Amygdala (tissue), 56 donors: ENCODE data around the gene FLRT1.

ENCODE experiments used
- DNase-seq, 56 donors: peaks; one replicate each; lab custom pipeline; 2025; lab: John Stamatoyannopoulos, UW

FLRT1 gene

DNA sequence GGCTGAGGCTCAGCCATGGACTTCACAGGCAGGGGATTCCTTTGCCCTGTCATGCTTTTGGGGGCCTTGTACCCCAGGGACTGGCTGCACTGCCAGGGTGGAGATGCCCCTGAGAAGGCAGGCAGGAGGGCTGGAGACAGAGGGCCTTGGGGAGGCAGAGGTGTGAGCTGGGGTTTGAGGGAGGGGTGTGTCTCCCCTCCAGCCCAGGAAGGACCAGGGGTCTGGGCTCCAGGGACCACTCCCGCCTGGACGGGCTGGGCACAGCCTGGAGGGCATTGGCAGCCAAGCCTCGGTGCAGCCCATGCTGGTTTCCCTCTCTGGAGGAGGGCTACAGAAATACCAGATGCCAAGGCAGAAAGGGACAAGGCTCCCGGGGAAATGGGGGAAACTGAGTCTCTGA, 30.0 kb upstream of the FLRT1 start:
- DNase-seq = no peak

DNA sequence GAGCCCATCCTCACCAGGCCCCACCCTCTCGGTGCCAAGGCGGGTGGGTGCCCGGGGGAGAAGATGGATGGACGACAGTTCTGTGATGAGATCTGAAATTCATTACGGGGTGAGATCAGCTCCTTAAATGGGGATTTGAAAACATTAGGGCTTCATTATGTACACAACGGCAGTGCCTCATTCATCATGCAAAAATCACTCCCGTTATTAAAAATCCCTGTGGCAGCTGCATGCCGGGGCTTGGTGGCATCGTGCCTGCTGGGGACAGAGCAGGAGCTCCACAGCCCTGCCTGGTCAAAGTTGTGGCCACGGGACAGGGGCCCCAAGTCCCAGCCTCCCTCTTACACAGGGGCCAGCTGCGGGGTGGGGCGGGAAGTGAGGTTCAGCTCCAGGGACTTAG, 29.3 kb upstream of the FLRT1 start:
- DNase-seq = peak in 1 of 56 donors; percentile 5

DNA sequence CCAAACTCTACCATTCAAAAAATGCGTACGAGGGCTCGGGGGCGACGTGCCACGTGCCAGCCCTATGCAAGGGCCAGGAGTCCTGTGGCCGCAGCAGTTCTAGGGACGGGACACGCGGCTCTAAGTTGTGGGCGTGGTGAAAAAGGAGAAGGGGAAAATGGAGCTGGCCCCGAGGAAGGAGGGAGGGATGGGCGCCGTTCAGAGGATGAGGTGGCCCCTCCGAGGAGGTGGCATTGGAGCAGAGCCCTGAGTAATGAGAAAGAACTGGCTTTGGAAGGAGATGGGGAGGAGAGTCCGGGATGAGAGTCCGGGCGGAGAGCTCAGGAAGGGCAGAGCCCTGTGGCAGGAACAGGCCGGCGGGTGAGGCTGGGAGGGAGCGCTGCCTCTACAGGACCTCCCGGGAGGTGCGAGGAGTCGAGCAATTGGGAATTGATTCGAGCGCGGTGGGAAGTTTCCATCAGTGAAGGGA, 28.5 kb upstream of the FLRT1 start:
- DNase-seq = no peak

DNA sequence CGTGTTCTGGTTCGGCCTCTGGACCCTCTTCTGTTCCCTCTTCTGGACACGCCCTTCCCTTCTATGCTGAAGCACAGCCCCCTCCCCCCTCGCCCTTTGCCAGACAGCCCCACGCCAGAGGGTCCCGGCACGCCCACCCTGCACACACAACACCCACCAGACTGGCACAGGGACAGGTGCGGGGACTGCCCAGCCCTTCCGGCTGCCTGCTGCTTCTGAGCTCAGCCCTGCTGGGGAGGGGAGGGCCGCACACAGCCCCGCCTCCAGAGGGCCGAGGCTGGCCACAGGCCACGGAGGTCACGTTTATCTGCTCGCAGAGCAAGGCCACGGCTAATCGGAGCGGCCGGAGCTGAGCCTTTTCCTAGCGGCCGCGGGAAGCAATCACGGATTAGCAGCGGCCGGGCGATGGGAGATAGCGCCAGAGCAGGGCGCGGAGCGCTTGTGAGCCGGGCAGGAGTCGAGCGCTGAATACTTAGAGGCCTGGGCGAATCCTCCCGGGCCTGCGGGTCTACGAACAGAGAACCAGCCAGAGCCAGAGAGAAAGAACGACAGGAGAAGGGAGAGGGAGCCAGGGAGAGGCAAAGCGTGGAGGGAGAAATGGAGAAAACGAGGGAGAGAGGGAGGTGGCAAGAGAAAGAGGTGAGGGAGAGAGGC, 28.0 kb upstream of the FLRT1 start:
- DNase-seq = peak in 31 of 56 donors; percentile 4 to 76 (median 38)

DNA sequence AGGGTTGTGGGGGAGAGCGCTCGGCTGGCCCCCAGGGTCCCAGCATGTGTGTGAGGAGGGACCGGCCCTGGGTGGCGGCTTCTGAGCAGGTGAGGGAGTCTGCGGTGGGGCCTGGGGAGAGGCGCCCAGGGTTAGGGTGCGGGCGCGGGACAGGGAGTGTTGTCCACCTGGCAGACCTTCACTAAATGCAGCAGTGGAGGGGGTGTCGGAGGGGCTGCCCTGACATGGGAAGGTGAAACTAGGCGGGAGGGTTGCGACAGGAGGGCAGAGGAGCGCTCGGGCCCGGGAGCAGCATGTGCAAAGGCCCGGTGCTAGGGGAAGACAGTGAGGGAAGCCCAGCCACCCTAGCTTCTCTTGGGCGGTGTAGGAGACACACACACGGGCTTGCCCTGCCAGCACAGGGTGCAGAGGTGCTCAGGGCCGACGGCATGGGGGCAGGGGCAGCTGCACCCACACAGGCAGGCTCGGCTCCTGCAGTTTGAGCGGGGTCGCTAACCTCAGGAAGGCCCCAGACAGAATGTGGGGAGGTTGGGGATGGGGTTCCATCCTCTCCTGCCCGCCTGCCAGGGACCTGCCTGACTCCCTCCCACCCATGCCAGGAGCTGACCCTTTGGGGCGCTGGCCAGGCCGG, 27.3 kb upstream of the FLRT1 start:
- DNase-seq = no peak

DNA sequence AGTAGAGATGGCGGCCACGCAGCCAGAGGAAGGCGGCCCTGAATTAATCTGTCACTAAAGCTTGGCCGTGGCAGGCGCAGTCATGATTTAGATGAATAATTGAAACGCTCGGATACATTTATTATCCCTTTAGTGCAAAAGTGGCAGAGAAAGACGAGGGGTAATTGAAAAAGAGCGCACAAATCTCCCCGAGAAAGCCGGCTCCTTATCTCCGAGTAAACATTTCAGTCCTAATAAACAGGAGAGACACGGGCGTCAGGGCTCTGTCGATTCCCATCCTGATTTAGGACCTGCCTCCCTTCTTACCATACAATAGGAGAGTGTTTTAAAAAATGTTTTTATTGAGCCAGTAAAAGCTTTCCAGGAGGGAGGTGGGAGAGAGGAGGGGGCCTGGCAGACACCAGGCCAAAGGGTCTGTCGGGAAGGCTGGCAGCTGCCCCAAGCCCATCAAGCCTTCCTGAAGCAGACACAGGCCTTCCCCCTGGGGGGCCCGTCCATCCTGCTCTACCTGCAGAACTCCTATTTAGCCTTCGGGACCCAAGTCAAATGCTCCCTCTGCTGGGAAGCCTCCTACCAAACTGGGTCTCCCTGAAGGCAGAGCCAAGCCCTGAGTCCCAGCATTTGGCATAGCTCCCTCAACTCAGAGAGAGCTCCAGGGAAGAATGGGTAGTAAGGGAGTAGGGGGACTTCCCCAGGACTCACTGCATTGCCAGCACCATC, 26.7 kb upstream of the FLRT1 start:
- no peak for DNase-seq

DNA sequence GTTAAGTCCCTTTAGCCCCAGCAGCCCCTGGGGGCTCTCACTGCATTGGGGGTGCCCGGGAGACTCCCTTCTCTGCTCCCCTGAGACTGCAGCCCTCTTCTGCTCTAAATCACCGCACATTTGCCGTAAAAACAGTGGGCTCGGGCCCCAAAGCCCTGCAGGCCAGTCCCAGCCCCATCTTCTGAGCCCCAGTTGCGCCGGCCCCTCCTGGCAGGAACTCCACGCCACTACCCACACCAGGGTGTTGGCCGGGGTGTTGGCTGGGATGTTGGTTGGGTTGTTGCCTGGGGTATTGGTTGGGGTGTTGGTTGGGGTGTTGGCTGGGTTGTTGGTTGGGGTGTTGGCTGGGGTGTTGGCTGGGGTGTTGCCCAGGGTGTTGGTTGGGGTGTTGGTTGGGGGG, 26.0 kb upstream of the FLRT1 start:
- no peak for DNase-seq

DNA sequence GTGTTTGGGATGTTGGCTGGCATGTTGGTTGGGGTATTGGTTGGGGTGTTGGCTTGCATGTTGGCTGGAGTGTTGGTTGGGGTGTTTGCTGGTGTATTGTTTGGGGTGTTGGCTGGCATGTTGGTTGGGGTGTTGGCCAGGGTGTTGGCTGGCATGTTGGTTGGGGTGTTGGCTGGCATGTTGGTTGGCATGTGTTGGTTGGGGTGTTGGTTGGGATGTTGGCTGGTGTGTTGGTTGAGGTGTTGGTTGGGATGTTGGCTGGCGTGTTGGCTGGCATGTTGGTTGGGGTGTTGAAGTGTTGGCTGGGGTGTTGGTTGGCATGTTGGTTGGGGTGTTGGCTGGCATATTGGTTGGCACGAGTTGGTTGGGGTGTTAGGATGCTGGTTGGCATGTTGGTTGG, 24.9 kb upstream of the FLRT1 start:
- no peak for DNase-seq

DNA sequence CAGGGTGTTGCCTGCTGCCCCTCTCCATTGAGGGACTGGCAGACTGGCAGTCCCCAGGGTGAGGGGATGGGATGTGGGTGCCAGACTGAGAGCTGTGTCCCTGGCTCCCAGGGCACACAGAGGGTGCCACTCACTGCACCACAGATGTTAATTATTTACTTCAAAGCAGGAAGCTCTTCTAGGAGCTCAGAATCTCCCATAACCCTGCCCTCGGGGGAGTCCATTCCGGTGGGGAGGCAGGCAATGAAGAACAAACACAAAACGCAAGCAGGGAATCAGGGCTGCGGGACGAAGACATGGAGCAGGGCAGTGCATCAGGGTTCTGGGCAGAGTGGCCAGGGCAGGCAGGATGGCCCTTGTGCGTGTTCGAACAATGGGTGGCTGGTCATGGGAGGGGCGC, 24.4 kb upstream of the FLRT1 start:
- DNase-seq = no peak

DNA sequence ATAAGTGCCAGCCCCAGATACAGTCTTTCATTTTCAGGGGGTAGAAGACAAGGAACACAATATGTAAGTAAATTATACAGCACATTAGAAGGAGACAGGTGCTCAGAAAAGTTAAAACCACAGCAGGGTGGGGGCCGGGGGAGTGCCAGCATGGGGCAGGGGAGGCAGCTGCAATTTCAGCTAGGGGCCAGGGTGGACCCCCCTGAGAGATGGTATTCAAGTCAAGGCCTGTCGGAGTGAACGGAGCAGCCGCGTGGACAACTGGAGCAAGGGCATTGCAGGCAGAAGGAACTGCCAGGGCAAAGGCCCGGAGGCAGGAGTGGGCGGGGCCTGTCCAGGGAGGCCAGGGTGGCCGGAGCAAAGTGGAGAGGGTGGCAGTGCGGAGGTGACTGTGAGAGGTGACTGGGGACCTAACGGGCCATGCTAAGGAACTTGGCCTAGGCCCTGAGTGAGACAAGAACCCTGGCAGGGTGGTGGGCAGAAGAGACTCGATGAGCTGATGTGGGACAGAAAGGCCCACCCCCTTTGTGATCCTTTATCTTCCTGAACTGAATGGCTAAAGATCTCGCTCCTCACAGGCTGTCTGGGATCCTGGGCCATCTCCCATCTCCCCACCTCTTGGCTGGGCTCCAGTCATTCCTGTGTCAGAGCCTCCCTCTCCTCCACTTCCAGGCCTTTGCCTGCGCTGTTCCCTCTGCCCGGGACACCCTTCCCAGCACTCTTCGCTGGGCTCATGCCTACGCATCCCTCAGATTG, 22.4 kb upstream of the FLRT1 start:
- DNase-seq = no peak

DNA sequence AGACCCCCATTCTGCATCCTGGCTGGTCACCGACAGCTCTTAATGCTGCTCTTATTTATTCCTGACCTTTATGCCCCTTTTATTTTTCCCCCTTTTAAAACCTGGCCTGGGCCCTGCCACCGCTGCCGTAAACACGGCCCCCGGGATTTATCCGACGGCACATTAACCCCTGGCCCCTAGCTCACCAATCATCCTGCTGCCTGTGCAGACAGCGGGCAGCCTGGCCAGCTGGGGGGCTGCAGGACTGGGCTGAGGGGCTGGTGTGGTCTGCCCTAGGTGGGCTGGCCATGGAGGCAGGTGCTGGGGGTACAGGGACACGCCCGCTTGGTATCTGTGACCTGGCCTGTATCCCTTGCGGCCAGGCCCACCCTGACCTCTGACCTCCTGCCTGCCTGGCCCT, 21.4 kb upstream of the FLRT1 start:
- DNase-seq = no peak

DNA sequence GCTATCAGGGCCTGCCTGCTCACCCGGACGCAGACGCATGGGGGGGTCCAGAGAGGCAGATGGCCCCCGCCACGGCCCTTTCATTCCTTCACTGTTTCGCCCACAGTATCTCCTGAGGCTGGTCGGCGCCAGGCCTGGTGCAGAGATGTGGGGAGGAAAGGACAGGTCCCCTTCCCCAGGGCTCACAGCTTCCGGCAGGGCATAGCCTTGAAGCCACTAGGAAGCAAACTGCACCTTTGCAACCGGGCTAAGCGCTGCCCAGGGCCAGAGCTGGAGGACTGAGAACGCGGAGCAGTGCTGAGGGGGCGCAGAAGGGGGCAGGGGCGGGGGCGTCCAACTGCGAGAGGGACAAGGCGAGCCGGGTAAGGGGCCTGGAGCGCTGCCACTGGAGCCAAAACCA, 20.2 kb upstream of the FLRT1 start:
- DNase-seq = no peak

DNA sequence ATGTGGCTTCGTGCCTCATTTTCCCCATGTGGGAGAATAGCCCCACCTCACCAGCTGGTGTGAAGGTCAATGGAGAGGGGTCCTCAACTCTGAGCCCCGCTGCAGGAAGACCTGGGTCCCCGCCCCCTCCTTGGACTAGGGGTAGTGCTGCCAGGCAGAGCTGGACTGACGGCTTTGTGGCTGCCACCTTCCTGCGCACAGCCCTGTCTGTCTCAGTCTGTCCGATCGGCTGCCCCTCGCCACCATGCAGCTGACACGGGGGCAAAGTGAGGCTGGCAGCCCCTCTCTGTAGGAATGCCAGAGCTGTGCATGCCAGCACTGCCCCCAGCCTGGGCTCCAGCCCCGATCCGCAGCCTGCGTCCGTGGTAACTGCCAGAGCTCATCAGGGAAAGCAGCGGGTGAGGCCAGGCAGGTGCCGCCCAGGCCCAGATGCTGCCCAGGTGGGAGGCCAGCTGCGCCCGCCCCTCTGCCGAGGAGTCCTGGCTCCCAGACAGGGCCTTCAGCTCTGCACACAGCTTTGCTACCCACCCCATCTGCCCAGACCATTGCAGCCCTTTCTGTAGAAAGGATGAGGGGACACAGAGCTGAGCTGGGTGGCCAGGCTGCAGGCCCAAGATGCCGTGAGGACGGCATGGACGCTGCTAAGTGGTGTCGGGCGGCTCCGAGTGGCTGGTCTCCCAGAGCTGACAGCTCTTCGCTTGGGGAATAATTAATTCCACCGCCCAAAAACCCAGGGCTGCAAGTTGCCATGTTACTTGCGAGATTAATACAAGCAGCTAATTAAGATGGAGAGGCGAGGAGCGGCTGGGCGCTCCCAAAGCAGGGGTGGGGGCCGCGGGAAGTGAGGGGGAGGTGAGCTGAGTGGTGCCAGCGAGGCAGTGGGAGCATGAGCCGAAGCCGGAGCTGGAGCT, 19.5 kb upstream of the FLRT1 start:
- DNase-seq = peak in 14 of 56 donors; percentile 22 to 52 (median 38)

DNA sequence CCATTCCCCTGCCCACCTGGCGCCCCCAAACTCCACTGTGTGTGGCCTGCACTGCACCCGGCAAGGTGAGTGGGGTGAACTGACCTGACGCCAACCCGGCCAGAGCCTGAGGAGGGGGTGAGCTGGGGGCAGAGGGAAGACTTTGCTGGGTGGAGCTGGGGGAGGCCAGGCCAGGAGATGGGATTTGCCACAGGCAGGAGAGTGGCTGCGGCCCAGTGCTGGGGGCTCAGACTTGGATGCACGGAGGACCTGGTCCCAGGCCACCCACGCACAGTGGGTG, 17.8 kb upstream of the FLRT1 start:
- no peak for DNase-seq

DNA sequence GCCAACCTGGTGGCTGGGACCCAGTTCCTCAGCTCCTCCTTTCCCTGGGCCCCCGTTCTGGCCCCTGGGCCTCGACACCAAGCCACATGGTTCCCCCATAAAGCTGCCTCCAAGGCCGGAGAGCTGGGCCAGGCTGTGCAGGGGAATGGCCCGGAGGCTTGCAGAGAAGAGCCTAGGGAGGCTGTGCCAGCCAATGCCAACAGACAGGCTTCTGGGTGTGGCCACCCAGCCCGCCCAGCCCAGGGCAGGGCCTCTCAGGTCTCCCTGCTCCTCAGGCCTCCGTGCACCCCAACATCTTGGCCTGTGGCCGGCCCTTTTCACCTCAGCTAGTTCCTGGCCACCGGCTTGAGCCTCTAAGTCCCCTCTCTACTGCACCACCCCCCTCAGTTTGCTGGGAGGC, 17.4 kb upstream of the FLRT1 start:
- DNase-seq = no peak

DNA sequence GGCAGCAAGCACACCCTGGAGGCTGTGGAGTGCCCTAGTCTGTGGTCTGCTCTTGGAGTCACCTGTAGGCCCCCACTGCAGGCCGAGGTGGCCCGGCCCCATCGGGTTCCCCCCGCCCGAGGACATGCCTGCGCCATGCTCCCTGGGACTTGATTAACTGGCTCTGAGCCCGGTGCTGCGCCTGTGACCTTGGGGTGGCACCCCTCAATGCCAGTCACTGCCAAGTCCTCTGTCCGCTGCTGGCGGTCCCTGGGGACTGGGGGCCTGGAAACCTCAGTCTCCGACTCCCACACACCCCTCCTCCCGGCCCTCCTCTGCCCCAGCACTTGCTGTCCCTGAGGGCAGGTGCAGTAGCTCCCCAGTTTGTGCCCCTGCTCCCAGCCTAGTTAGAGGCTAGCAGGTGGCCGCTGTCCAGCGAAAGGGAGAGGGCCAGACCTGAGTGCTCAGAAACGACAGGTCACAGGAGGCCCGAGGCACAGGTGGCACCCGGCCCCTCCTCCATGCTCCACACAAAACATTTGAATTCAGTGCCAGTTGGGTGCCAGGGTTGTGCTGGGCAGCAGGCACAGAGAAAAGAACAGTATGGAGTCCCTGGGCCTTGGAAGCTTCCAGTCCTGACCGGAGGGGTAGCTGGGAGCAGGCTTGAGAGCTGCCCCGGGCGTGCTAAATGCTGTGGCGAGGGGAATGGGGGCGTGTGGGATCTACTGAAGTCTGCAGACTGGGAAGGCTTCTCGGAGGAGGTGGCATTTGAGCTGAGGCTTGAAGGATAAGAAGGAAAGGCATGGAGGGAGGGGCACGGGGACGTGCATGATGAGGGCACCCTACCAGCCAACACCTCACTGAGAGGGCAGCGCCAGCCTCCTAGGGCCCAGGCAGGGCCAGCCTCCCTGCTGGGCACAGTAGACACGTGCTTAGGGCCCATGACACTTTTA, 16.4 kb upstream of the FLRT1 start:
- DNase-seq = no peak

DNA sequence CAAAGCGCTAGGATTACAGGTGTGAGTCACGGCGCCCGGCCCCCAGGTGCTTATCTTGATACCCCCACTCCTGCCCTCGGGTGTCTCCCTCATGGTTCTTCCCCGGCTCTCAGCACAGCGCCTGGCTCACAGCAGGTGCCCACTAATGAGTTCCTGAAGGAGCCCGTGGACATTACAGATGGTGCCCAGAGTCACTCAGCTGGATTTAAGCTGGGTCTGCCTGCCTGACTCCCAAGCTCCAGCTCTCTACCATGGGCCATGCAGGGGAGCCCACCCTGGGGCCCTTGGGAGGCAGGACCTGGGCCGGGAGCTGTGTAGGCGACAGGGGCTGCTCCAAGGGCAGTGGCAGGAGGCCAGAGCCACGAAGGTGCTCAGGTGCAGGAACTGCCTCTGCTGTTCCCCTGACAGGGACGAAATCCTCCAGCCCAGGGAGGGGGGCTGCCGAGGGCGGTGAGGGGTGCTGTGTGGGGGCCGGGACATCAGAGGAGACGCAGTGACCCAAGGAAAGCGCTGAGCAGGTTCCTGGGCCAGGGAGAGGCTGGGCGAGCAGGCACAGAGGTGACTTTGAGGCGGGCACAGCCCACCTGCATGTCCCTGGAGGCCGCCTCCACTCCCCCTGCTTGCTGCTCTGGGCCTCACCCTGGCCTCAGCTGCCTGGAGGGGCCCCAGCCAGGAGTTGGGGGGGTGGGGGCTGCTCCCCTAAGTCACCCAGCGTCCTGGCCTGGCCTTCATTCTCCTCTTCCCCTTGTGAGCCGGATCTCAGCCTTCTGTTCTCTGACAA, 14.6 kb upstream of the FLRT1 start:
- no peak for DNase-seq

DNA sequence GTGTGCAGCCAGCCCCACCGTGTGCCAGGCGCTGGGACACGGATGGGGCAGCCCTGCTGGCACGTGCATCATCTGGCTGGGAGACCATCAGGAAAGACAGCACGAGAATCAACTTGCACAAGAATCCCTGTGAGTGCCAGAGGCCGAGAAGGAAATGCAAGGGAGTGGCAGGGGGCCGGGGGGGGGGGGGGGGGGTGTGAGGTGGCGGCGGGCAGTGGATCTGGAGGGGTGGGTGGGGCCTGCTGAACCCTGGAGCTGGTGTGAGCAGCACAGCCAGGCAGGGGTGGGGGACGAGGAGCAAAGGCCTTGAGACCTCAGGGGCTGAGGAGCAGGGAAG, 14.0 kb upstream of the FLRT1 start:
- no peak for DNase-seq
